Measurements from ENCODE around the gene VAV3.

GRCh38 chr1:107946794-107947193 lies 18.2 kb downstream of the VAV3 start:
- no peak for TF ChIP-seq CTCF (IDR thresholded peaks at IDR 0.05)
- no peak for TF ChIP-seq NFYB (CRISPR knock-in tag; conservative IDR thresholded peaks at IDR 0.05; ENCODE audit: low read depth)
- TF ChIP-seq, protein P1, sequence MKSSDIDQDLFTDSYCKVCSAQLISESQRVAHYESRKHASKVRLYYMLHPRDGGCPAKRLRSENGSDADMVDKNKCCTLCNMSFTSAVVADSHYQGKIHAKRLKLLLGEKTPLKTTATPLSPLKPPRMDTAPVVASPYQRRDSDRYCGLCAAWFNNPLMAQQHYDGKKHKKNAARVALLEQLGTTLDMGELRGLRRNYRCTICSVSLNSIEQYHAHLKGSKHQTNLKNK (CRISPR knock-in tag; IDR thresholded peaks at IDR 0.05): no peak
- no peak for TF ChIP-seq ESRRA (CRISPR knock-in tag; IDR thresholded peaks at IDR 0.05; ENCODE audit: borderline replicate concordance)
- TF ChIP-seq AR (CRISPR knock-in tag; IDR thresholded peaks at IDR 0.05): no peak

All from WTC11 (cell line).